Glomerular visceral epithelial cell (primary cell): ENCODE data around the gene MT2A.

ENCODE experiments used
- DNase-seq: peaks from one replicate; pipeline ENCODE4 v3.0.0-alpha.2; 2016; ENCODE audit errors: extremely low spot score

The MT2A gene

GRCh38 chr16:56600398-56600999 lies 7.9 kb upstream of the MT2A start:
- peak; percentile 42 for DNase-seq

- no peak for DNase-seq
Measured at GRCh38 chr16:56601325-56601724, 7.1 kb upstream of the MT2A start.

GRCh38 chr16:56603589-56603988 lies 4.8 kb upstream of the MT2A start:
- peak; percentile 48 for DNase-seq

GRCh38 chr16:56604966-56605365 lies 3.4 kb upstream of the MT2A start:
- DNase-seq, result no peak

GRCh38 chr16:56605475-56605874 lies 2.9 kb upstream of the MT2A start:
- DNase-seq, result no peak

- peak; percentile 70 for DNase-seq
Measured at GRCh38 chr16:56606071-56606475, 2.3 kb upstream of the MT2A start.

- DNase-seq, result peak; percentile 67
Measured at GRCh38 chr16:56606476-56607108, 1.8 kb upstream of the MT2A start.

GRCh38 chr16:56607109-56607618 lies 1.2 kb upstream of the MT2A start:
- DNase-seq, result peak; percentile 96

- no peak for DNase-seq
Measured at GRCh38 chr16:56607675-56608042, 725 bp upstream of the MT2A start.

- DNase-seq, result no peak
Measured at GRCh38 chr16:56608876-56609462, 585 bp downstream of the MT2A start.

- DNase-seq, result peak; percentile 79
Measured at GRCh38 chr16:56609463-56609921, 1.1 kb downstream of the MT2A start.

GRCh38 chr16:56610017-56610608 lies 1.7 kb downstream of the MT2A start:
- DNase-seq, result peak; percentile 78

- no peak for DNase-seq
Measured at GRCh38 chr16:56610609-56611111, 2.3 kb downstream of the MT2A start.

- DNase-seq, result peak; percentile 55
Measured at GRCh38 chr16:56611281-56611833, 3.0 kb downstream of the MT2A start.

GRCh38 chr16:56613706-56614105 lies 5.3 kb downstream of the MT2A start:
- DNase-seq, result no peak

- peak; percentile 85 for DNase-seq
Measured at GRCh38 chr16:56614549-56614991, 6.2 kb downstream of the MT2A start.

GRCh38 chr16:56615353-56615752 lies 7.0 kb downstream of the MT2A start:
- DNase-seq, result peak; percentile 36

GRCh38 chr16:56616608-56617211 lies 8.3 kb downstream of the MT2A start:
- DNase-seq, result no peak

GRCh38 chr16:56617212-56618085 lies 9.1 kb downstream of the MT2A start:
- DNase-seq, result peak; percentile 65

- no peak for DNase-seq
Measured at GRCh38 chr16:56618138-56618537, 9.8 kb downstream of the MT2A start.
